Measurements from ENCODE around the gene MFRP.

Gene MFRP

DNA sequence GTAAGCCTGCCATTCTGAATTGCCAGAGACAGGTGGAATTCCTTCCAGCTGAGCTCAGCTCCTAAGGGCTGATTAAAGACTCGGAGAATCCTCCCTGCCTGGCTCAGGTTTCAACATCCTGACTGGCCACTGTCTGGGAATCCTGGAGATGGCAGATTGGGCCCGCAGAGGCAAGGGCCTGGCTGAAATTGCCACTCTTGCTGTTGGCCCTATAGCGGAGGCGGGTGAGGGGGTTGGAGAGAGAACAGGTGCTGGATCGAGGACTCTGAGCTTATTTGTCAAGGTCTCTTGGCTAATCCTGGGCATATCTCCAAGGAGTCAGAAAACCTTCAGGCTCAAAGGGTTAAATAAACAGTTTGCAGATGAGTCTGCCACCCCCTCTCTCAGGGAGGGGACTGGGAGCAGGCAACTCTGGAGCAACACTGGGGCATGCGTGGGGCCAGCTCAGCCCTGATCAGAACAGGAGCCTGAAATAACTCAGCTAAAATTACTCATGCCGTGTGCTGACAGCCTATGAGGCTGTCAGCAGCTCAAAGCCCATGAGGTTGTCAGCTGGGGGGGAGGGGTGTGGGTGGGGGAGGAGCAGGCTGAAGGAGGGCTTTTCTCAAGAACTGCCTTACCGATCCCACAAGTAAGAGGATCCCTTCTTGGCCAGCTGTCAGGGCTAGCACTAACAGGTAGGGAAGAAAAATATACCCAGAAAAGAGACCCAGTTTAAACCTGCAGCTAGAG, 14.7 kb upstream of the MFRP start:
- DNase-seq (ENCODE audit: low spot score): no peak
- no peak for TF ChIP-seq CTCF (IDR thresholded peaks at IDR 0.05; ENCODE audit: extremely low read depth, missing control alignments)

DNA sequence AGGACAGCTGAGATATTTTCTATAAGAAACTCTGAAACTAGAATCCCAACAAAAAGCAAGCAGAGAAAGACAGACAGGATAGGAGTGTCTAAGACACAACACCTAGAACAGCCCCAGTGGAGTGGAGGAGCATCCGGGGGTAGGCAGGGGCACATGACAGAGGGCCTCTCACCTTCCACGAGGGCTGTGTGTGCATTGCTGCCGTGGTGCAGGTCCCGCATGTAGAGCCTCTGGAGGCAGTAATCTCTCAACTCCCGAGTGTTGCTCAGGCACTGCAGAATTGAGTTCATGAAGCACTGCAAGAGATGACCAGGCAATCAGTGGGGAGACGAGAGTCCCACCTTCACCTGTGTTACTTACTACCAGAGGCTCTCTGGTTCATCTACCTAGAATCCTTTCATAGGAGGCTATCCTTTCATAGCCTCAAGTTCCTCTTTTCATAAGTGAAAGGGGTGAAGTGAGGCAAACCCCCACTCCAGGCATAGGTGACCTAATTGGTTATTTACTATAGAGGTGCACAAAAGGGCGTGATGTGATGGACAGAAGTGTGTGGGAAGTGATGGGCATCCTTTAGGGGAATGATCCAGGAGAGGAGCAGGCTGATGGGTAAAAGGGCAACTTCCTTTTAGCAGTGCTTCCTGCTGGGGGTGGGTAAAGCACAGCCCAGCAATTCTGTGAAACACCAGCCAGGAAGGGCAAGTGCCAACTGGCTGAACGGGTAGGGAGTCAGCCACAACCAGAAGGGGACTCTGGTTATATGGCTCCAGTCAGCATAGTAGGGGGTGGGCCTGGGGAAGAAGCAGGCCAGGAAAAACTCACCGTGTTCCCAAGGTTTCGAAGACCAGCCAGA, 13.1 kb upstream of the MFRP start:
- TF ChIP-seq CTCF (IDR thresholded peaks at IDR 0.05; ENCODE audit: extremely low read depth, missing control alignments): no peak
- DNase-seq (ENCODE audit: low spot score): no peak

- no peak for TF ChIP-seq CTCF (IDR thresholded peaks at IDR 0.05; ENCODE audit: extremely low read depth, missing control alignments)
These were observed 10.6 kb upstream of the MFRP start for GRCh38 chr11:119357074-119357473.

DNA sequence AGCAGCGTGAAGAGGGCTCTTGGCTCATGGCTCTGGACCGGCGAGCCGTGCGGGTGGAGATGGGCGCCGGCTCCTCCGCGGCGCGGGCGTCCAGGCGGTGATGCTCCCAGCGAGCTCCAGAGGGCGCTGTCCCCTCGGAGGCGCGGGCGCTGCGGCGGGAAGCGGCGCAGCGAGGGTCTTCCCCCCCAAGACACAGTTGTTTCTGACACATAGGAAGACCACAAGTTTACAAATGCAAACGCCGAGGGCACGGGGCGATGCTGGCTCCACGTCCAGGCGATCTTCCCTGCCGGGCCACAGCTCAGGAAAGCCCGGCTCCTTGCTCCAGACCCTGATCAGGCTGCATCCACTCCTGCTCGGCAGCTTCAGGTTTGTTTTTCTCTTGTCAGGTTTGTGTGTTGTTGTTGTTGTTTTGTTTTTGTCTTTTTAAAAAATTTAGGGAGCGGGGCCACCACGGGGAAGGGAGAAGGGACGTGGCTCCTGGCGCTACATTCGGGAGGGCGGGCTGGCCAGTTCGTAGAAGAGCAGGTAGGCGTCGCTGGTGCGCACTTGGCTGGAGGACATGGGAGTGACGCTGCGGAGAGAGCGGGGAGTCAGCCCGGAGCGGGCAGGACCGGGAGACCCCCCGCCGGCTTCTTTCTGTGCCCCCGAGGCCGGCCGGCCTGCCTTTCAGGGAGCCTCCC, 10.0 kb upstream of the MFRP start:
- DNase-seq (ENCODE audit: low spot score): peak; percentile 92
- TF ChIP-seq CTCF (IDR thresholded peaks at IDR 0.05; ENCODE audit: extremely low read depth, missing control alignments): peak; percentile 88

More at GRCh38 chr11:119357074-119357473, 10.6 kb upstream of the MFRP start:
- no peak for DNase-seq (ENCODE audit: low spot score)

GRCh38 chr11:119355091-119355843, 8.8 kb upstream of the MFRP start:
- no peak for TF ChIP-seq CTCF (IDR thresholded peaks at IDR 0.05; ENCODE audit: extremely low read depth, missing control alignments)
- no peak for DNase-seq (ENCODE audit: low spot score)

GRCh38 chr11:119352857-119353260, 6.4 kb upstream of the MFRP start:
- DNase-seq (ENCODE audit: low spot score): no peak
- no peak for TF ChIP-seq CTCF (IDR thresholded peaks at IDR 0.05; ENCODE audit: extremely low read depth, missing control alignments)

Data from GM20000 (cell line).